ENCODE results near the gene ASB3.

DNA sequence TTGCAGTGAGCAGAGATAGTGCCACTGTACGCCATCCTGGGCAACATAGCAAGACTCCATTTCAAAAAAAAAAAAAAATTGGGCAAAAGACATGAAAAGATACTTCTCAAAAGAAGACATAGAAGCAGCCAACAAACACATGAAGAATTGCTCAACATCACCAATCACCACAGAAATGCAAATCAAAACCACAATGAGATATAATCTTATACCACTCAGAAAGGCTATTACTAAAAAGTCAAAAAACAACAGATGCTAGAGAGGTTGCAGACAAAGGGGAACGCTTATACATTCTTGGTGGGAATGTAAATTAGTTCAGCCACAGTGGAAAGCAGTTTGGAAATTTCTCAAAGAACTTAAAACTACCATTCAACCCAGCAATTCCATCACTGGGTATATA, 62.2 kb downstream of the ASB3 start:
- no peak for TF ChIP-seq CTCF (IDR thresholded peaks at IDR 0.05)
- no peak for TF ChIP-seq POLR2A (IDR thresholded peaks at IDR 0.05)

All from lower leg skin (tissue), 3 donors.